Aorta (tissue), 5 donors: Measurements from ENCODE around the gene CRCP. TPM values are rescaled to one million over a fixed set of nuclear protein-coding genes. Genes with fewer than 3 reads are reported as not detected.
A peak's percentile ranks its signal among the peaks of the same experiment; 100 is the strongest.
"Not testable (repeated sequence)": the region's sequence is repeated elsewhere in the genome, so short reads cannot be mapped to it uniquely, and the experiment has no call there.

ENCODE experiments used
- ATAC-seq: fragments of 200-7000 bp; cut with Tn5 transposase; one replicate; pipeline ENCODE4 v1.9.1; 2022; ENCODE audit warnings: moderate library complexity; ENCODE audit not compliant: low FRiP score
- DNase-seq, 2 donors: peaks; one replicate each; pipeline ENCODE4 v3.0.0-alpha.2; 2020
- H3K27ac ChIP-seq, 2 donors: one replicate each; pipeline ENCODE4 v1.5.1; 2013; ENCODE audit warnings: low read length in 2 of 2, mild to moderate bottlenecking in 2 of 2, moderate library complexity in 2 of 2, control low read depth in 1 of 2, inconsistent platforms in 1 of 2, low read depth in 1 of 2
- H3K27me3 ChIP-seq, 2 donors: one replicate each; pipeline ENCODE4 v1.6.1; 2013; ENCODE audit warnings: control low read depth in 1 of 2, low read length in 1 of 2, mild to moderate bottlenecking in 1 of 2, moderate library complexity in 1 of 2; ENCODE audit not compliant: insufficient read depth in 2 of 2, control insufficient read depth in 1 of 2
- H3K36me3 ChIP-seq, 2 donors: one replicate each; pipeline ENCODE4 v1.6.1; 2013; ENCODE audit warnings: control low read depth in 1 of 2, low read length in 1 of 2, mild to moderate bottlenecking in 1 of 2; ENCODE audit not compliant: insufficient read depth in 2 of 2, control insufficient read depth in 1 of 2
- H3K4me1 ChIP-seq, 2 donors: one replicate each; pipeline ENCODE4 v1.6.1; 2013; ENCODE audit warnings: low read length in 2 of 2, control low read depth in 1 of 2, mild to moderate bottlenecking in 1 of 2, moderate library complexity in 1 of 2; ENCODE audit not compliant: insufficient read depth in 2 of 2, control insufficient read depth in 1 of 2
- H3K4me3 ChIP-seq, 2 donors: one replicate each; pipeline ENCODE4 v1.5.1; 2013; ENCODE audit warnings: low read length in 2 of 2, control low read depth in 1 of 2, mild to moderate bottlenecking in 1 of 2
- H3K9me3 ChIP-seq: one replicate; pipeline ENCODE4 v1.6.1; 2013; ENCODE audit warnings: mild to moderate bottlenecking, low read length; ENCODE audit not compliant: control insufficient read depth
- WGBS, 2 donors: extraction: QIAGEN DNeasy Blood & Tissue Kit; methylation state at CpG; one replicate each; pipeline ENCODE4 v1.1.7; 2013; 5-methylcytosine and 5-hydroxymethylcytosine counted together
- intact Hi-C, 2 donors: fragments of 100-400 bp; cut with DNase I; formaldehyde crosslinking; loops; one replicate each; pipeline versions ENCODE4 v1.14.2 to v1.15.0; 2022
- polyA plus RNA-seq, 2 donors: library from polyadenylated mRNA; stranded (reverse); fragments of 200-250 nt; gene quantifications; one replicate each; pipeline ENCODE4 v1.2.3, GENCODE V29; 2013
- total RNA-seq, 2 donors: library from RNA; stranded (reverse); fragmentation: NEBNext Ultra II Directional; extraction: Animal tissue kit (Norgen Biotek cat#: 25700); gene quantifications; one replicate each; pipeline ENCODE4 v1.2.1, GENCODE V29; 2021
- donor health status: healthy with polysubstance abuse.
- donor health status: Bipolar disorder and iron deficiency.
- donor health status: DM: no; HTN: no; CAD: no.
- donor health status: DM: no; HTN: no; CAD: no.
- donor health status: DM: yes; HTN: yes; CAD: no.

Gene CRCP
- total and polyA plus RNA-seq, 4 donors, result 16.8 to 29.5 (median 25.4) TPM

DNA sequence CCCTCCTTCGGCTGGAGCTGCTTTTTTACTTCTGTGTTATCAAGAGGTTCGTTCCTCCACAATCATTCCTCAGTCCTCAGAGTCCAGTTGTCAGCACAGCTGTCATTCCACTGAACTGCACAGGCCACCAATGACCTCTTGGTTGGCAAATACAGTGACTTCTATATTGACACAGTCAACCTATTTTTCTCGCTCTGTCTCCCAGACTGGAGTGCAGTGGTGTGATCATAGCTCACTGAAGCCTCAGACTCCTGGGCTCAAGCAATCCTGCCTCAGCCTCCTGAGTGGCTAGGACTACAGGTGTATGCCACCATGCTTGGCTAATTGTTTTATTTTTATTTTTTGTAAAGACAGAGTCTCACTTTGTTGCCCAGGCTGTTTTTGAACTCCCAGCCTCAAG, 27.7 kb downstream of the CRCP start:
- no peaks in the 10 kb centered on the region for H3K4me1 ChIP-seq
- intact Hi-C loops, result loop anchor here in 1 of 2 donors (10.0 kb wide), 1 partner anchor 352 kb away; no protein-coding TSS in a partner anchor

DNA sequence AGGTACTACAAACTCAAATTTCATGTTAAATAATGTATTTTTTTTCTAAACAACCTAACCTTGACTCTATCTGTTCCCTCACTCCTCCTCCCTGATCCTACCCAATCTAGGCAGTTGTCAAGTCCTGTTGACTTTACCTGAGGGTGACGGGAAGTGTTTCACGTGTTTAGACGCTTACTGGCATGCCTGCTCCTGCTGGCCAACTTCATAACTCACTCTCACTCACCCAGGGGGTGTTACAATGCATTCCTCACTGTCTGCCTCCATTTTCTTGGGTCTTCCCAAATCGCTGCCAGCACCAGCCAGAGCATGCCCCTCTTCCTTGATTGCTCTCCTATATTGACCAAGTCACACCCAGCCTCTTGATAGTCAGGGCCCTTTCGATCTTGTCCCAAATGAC, 28.3 kb downstream of the CRCP start:
- Histone ChIP-seq H3K4me3 (no peak overlapping the region), H3K36me3 (no peaks in the 10 kb centered on the region), H3K4me1 (no peaks in the 10 kb centered on the region), H3K9me3 (no peaks in the 10 kb centered on the region), H3K27ac (no peak overlapping the region), H3K27me3 (no peaks in the 10 kb centered on the region)
- no peak for DNase-seq
- intact Hi-C loops, result loop anchor here in 1 of 2 donors (10.0 kb wide), 1 partner anchor 352 kb away; no protein-coding TSS in a partner anchor
- 69 to 73% methylated on average over 5 of the region's 5 CpGs for WGBS, 2 donors
- ATAC-seq, result no peak

More for the DNA sequence above, 27.7 kb downstream of the CRCP start:
- H3K9me3 ChIP-seq, result no peaks in the 10 kb centered on the region
- no peaks in the 10 kb centered on the region for H3K36me3 ChIP-seq
- no peak for ATAC-seq
- no peak for DNase-seq
- H3K27ac ChIP-seq, result no peak overlapping the region
- H3K4me3 ChIP-seq, result no peak overlapping the region
- WGBS, 2 donors, result 66 to 70% methylated on average over 3 of the region's 3 CpGs
- no peaks in the 10 kb centered on the region for H3K27me3 ChIP-seq

DNA sequence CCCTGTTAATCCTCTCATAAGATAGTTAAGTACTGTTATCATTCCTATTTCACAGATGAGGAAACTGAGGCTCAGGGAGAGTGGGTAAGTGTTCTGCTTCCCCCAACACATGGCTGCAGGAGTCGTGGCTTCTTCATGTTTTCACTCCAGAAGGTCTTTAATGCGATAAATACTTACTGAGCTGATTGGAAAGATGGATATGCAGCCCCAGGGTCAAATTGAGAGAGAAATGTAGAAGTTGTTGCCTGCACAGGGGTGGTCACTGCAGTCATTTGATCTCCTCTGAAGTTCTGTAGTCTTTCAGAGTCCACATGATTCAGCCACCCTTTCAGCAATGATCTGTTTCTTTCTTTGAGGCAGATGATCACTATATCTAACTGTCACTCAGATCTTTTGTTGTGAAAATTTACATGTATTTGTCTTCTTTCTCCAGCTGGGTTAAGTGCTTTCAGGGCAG, 29.3 kb downstream of the CRCP start:
- Histone ChIP-seq H3K27me3 (no peaks in the 10 kb centered on the region), H3K36me3 (no peaks in the 10 kb centered on the region), H3K9me3 (no peaks in the 10 kb centered on the region), H3K27ac (no peak overlapping the region), H3K4me3 (no peak overlapping the region), H3K4me1 (no peaks in the 10 kb centered on the region)
- intact Hi-C loops, result loop anchor here in 1 of 2 donors (10.0 kb wide), 1 partner anchor 351 kb away; no protein-coding TSS in a partner anchor
- DNase-seq (no peak), ATAC-seq (no peak)
- 82 to 84% methylated on average over 2 of the region's 2 CpGs for WGBS, 2 donors

DNA sequence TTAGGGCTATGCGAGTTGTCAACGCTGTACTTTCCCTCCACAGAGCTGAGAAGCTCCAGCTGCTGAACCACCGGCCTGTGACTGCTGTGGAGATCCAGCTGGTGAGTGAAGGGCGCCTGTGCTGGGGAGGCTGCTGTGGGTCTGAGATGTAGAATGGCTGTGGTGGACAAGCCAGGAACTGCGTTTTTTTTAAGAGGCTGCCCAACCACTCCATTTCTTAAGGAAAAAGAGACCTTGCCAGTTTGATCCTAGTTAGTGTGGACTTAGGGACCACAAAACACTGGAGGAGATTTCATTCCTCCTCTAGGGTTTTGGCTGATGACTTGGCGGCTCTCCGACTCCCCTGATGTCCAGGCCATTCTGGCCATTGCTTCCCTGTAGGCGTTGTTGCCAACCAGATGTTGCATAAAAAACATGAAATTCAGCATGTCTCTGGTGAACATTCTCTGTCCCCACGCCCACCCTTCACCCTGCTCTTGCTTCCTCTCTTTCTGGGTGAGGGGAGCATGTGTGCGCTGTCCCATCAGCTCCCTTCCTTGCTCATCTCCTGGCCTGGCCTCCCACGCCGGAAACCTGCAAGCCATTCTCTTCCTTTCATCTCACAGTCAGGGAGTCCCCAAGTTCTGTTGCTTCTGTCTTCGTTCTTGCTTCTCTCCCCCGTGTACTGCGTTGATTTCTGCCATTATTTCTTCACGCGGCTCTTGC, 30.9 kb downstream of the CRCP start:
- peak; percentile 62 for ATAC-seq
- H3K4me1 ChIP-seq, result no peaks in the 10 kb centered on the region
- no peaks in the 10 kb centered on the region for H3K27me3 ChIP-seq
- H3K9me3 ChIP-seq, result no peaks in the 10 kb centered on the region
- no peaks in the 10 kb centered on the region for H3K36me3 ChIP-seq
- peak in 1 of 2 donors; percentile 59 for DNase-seq
- intact Hi-C loops, result loop anchor here in 1 of 2 donors (10.0 kb wide), 1 partner anchor 349 kb away; no protein-coding TSS in a partner anchor
- no peak overlapping the region for H3K27ac ChIP-seq
- WGBS, 2 donors, result 81 to 84% methylated on average over 17 of the region's 17 CpGs
- no peak overlapping the region for H3K4me3 ChIP-seq

DNA sequence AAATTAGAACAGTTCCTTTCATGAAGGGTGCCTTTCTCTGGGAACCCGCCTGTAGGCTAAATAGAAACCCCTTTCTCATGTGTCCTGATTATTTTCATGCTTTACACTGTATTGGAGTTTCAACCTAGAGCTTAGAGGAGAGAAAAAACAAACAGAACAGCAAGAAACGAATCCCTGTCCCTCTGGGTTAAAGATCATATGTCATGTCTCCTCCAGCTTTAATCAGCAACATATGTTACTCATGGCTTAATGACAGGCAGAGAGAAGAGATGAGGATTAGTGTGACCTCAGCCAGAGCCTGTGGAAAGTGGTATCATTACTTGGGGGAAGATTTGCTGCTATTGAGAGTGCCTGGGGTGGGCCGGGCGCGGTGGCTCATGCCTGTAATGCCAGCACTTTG, 32.1 kb downstream of the CRCP start:
- DNase-seq, result no peak
- no peak overlapping the region for H3K4me3 ChIP-seq
- H3K27me3 ChIP-seq, result no peaks in the 10 kb centered on the region
- no peaks in the 10 kb centered on the region for H3K36me3 ChIP-seq
- H3K9me3 ChIP-seq, result no peaks in the 10 kb centered on the region
- 66 to 72% methylated on average over 5 of the region's 5 CpGs for WGBS, 2 donors
- ATAC-seq, result no peak
- no peaks in the 10 kb centered on the region for H3K4me1 ChIP-seq
- no peak overlapping the region for H3K27ac ChIP-seq
- intact Hi-C loops, result loop anchor here in 1 of 2 donors (10.0 kb wide), 1 partner anchor 348 kb away; no protein-coding TSS in a partner anchor

DNA sequence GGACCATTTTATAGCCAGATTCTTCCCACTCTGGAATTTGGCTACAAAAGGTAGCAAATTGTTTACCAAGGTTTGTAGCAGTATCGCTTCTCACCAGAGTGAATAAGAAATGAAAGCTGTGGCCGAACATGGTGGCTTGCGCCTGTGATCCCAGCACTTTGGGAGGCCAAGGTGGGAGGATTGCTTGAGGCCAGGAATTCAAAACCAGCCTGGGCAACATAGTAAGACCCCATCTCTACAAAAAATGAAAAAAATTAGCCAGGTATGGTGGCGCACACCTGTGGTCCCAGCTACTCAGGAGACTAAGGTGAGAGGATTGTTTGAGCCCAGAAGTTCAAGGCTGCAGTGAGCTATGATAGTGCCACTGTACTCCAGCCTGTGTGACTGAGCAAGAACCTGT, 33.0 kb downstream of the CRCP start:
- not testable (repeated sequence) for H3K27me3 ChIP-seq, H3K27ac ChIP-seq, H3K4me3 ChIP-seq, H3K9me3 ChIP-seq, ATAC-seq, DNase-seq, H3K4me1 ChIP-seq, H3K36me3 ChIP-seq
- 97 to 98% methylated on average over 4 of the region's 4 CpGs for WGBS, 2 donors
- intact Hi-C loops, result loop anchor here in 1 of 2 donors (10.0 kb wide), 1 partner anchor 347 kb away; no protein-coding TSS in a partner anchor

DNA sequence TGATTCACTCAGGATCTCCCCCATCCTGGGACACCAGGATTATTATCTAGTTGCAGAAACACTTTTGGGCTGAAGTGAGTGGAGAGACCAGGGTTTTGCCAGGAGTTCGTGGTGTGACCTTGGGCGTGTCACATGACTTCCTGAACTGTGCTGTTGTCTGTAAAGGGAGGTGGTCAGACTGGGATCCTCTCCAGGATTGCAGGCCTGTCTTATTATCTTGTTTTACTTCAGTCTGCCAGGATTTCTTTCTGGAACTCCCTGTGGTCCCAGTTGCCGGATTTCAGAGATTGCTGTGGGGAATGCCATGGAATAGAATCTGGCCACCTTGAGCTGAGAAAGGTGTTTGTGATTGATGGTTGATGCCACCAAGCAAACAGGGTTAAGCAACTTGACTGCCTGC, 35.8 kb downstream of the CRCP start:
- H3K27me3 ChIP-seq, result no peaks in the 10 kb centered on the region
- H3K4me3 ChIP-seq, result no peak overlapping the region
- no peaks in the 10 kb centered on the region for H3K4me1 ChIP-seq
- intact Hi-C loops, result no loop called here
- DNase-seq, result peak in 1 of 2 donors; percentile 74
- peak; percentile 64 for ATAC-seq
- 26 to 29% methylated on average over 3 of the region's 3 CpGs for WGBS, 2 donors
- H3K9me3 ChIP-seq, result no peaks in the 10 kb centered on the region
- H3K27ac ChIP-seq, result peak overlapping the region in 1 of 2 donors; percentile 23
- H3K36me3 ChIP-seq, result peaks cover 3 to 6% of the 10 kb centered on the region in 2 donors

DNA sequence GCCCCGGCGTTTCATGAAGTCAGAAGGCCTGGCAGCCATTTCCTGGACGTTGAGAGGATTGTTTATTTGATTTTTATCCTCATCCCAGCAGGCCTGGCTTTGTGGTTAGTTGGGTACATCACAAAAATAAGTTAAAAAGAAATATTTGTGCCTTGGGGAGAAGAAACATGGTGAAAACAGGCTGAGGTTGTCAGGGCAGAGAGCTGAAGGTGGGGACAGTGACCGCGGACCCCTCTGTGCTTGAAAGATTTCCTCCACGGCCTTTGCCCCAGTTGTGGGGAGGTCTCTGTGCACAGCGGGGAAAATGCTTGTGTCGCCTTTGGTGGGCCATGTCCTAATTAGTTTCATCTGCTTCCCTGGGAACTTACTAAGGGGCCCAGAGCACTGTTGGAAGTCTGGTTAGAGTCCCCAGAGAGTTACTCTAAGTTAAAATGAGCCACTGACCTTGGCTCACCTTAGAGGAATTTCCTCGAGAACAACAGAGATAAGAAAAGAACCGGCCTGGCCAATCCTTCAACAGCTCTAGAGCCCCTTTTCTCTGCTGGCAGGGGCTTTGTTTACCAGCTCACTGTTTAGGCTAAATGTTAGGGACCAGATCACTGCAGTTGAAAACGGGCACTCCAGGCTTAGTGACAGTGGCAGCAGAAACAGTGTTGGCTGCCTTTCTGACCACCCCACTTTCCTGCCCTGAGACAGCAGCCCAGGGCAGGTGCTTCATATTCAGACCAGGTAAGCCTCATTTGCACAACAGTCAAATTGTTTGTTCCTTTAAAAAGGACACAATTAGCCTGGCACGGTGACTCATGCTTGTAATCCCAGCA, 37.9 kb downstream of the CRCP start:
- ATAC-seq, result peak; percentile 43

More for the DNA sequence above, 37.9 kb downstream of the CRCP start:
- H3K27me3 ChIP-seq, result no peaks in the 10 kb centered on the region
- DNase-seq, result no peak
- WGBS, 2 donors, result 26 to 28% methylated on average over 12 of the region's 12 CpGs
- intact Hi-C loops, result no loop called here
- H3K9me3 ChIP-seq, result no peaks in the 10 kb centered on the region
- H3K27ac ChIP-seq, result no peak overlapping the region
- H3K4me1 ChIP-seq, result no peaks in the 10 kb centered on the region
- H3K36me3 ChIP-seq, result peaks cover 3 to 6% of the 10 kb centered on the region in 2 donors
- no peak overlapping the region for H3K4me3 ChIP-seq
